NB4 (cell line): ENCODE results near the gene GALNTL6.

Experiments used
- DNase-seq: peaks from one replicate; pipeline ENCODE4 v3.0.0; 2010; ENCODE audit warnings: low read depth
- H3K4me3 ChIP-seq: one replicate; pipeline ENCODE4 v1.5.1; 2011; ENCODE audit warnings: mild to moderate bottlenecking, low read depth, low read length, moderate library complexity
- MYC ChIP-seq: IDR thresholded peaks from 2 replicates; pipeline ENCODE4 v1.6.1; 2011; ENCODE audit warnings: low read depth, low read length
- POLR2A ChIP-seq: IDR thresholded peaks from 2 replicates; pipeline ENCODE4 v1.6.1; 2011; ENCODE audit warnings: mild to moderate bottlenecking; ENCODE audit not compliant: insufficient read length; ENCODE audit errors: extremely low read depth
- TF ChIP-seq, protein P1 (sequence below): IDR thresholded peaks from 2 replicates; pipeline ENCODE4 v1.6.1; 2011; ENCODE audit warnings: low read depth, low read length
- TF ChIP-seq, protein P2 (sequence below): IDR thresholded peaks from one replicate; pipeline ENCODE4 v1.5.1; 2012; ENCODE audit warnings: low read depth, low read length

The GALNTL6 gene

GRCh38 chr4:172822331-172822730 lies 1009.1 kb downstream of the GALNTL6 start:
- DNase-seq: no peak
- H3K4me3 ChIP-seq: no peak overlapping the region
- TF ChIP-seq POLR2A (no peak), MYC (no peak)
- TF ChIP-seq, protein P1, sequence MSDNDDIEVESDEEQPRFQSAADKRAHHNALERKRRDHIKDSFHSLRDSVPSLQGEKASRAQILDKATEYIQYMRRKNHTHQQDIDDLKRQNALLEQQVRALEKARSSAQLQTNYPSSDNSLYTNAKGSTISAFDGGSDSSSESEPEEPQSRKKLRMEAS: no peak
- TF ChIP-seq, protein P2, sequence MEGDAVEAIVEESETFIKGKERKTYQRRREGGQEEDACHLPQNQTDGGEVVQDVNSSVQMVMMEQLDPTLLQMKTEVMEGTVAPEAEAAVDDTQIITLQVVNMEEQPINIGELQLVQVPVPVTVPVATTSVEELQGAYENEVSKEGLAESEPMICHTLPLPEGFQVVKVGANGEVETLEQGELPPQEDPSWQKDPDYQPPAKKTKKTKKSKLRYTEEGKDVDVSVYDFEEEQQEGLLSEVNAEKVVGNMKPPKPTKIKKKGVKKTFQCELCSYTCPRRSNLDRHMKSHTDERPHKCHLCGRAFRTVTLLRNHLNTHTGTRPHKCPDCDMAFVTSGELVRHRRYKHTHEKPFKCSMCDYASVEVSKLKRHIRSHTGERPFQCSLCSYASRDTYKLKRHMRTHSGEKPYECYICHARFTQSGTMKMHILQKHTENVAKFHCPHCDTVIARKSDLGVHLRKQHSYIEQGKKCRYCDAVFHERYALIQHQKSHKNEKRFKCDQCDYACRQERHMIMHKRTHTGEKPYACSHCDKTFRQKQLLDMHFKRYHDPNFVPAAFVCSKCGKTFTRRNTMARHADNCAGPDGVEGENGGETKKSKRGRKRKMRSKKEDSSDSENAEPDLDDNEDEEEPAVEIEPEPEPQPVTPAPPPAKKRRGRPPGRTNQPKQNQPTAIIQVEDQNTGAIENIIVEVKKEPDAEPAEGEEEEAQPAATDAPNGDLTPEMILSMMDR: no peak

DNA sequence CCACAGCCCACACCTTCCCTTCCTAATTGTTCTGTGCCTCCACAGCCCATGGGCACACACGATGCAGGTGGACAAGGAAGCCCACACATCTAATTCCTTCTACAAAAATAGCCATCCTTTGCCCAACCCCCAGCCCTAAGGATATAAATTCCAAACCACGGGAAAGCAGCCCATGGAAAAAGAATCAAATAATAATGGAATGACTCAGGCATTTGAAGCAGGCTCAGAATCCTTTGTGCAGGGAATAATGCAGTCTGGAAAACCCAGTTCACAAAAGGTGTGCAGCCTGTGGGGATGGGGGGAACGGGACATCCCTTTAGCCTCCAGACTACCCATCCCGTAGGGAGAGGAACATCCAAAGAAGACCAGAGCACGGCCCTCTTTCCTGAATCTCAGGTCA lies 1013.1 kb downstream of the GALNTL6 start:
- no peak for DNase-seq
- H3K4me3 ChIP-seq: no peak overlapping the region
- no peak for TF ChIP-seq MYC
- TF ChIP-seq, protein P1: no peak

DNA sequence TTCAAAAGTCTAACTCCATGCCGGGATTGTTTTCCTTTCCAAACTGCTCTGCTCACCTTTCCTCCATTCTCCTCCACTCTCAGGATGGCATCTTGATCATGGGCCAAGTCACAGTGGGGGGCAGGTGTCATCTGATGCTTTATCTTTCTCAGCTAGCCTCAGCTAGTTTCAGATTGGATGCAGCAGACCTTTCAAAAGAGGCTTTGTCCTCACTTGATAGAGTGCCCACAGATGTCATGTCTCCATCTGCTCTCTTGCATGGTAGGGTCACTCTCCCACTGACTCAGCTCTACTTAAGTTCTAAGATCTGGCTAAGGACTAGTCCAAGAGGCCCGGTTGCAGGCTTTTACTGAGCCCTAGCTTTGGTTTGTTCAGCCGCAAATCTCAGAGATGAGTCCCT lies 1013.7 kb downstream of the GALNTL6 start:
- TF ChIP-seq, protein P2: no peak
- TF ChIP-seq POLR2A (no peak), MYC (no peak)
- TF ChIP-seq, protein P1: no peak
- no peak overlapping the region for H3K4me3 ChIP-seq
- DNase-seq: no peak

DNA sequence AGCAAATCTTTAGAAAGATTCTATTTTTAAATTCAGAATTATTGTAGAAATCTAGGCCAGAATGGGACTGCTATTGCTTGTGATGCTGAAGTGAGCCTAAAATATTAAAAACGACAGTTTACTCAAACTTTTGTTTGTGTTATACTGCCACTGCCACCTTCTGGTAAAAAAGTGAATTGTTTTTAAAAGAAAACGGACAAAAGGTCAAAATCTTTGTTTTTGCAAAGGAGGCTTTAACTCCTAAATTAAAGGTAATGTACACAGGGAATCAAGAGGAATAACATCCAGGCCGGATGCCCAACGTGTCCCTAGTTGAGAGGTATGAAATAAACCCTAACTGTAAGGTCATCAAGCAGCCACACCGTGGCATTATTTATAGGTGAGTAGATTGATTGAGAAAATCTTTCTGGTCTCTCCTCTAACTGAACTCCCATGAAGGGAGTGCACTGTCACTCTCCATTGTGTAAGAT lies 1017.1 kb downstream of the GALNTL6 start:
- TF ChIP-seq MYC: no peak
- TF ChIP-seq, protein P2: no peak
- TF ChIP-seq POLR2A: no peak
- TF ChIP-seq, protein P1: no peak
- H3K4me3 ChIP-seq: no peak overlapping the region
- DNase-seq: peak; percentile 21

DNA sequence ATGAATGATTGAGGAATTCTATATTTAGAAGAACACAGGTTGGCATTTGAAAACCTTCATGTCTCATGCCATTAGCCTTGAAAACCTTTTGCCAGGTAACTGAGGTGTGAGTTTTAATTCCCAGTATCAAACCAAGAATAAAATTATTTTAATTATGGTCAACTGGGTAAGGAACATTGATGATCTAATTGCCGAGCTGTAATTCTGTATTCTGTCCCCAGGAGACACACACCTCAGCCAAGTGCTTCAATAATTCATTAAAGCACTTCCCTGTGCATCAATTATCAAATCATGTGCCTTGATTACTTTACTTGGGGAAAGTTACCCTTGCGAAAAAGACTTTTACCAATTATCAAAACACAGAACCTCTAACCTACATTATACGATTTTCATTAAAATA lies 1023.5 kb downstream of the GALNTL6 start:
- DNase-seq: no peak
- H3K4me3 ChIP-seq: no peak overlapping the region
- TF ChIP-seq, protein P2: no peak
- no peak for TF ChIP-seq POLR2A
- TF ChIP-seq MYC: no peak
- TF ChIP-seq, protein P1: no peak

DNA sequence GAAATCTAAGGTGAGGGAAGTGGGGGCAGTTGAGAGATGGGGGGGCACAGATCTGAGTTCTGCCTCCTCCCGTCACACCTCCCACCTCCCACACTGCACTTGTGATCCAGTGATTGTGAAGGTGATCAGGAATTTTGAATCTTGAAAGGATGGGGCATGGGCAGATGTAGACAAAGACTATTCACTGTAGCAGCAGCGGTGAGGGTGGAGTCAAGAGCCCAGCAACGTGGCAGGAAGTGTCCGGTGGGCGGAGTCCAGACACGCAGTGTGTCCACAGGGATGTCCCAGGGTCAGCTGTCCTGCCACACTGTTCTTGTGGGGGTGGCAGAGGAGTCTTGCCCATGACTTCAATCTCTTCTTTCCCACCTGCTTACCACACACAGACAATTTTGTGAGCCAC lies 1024.9 kb downstream of the GALNTL6 start:
- no peak for DNase-seq
- no peak overlapping the region for H3K4me3 ChIP-seq
- TF ChIP-seq MYC: no peak
- TF ChIP-seq, protein P1: no peak
- TF ChIP-seq, protein P2: no peak
- no peak for TF ChIP-seq POLR2A
